Thoracic aorta (tissue), 2 donors: Measurements from ENCODE around the gene SPRED1. TPM values are rescaled to one million over a fixed set of nuclear protein-coding genes. Genes with fewer than 3 reads are reported as not detected.

Source experiments
- ATAC-seq: fragments of 150-250 bp; one replicate; pipeline ENCODE4 v1.8.0; 2017; ENCODE audit warnings: low read depth; ENCODE audit not compliant: insufficient number of reproducible peaks, low FRiP score
- DNase-seq: peaks from one replicate; pipeline ENCODE4 v3.0.0-alpha.2; 2020; ENCODE audit warnings: low spot score
- H3K27ac ChIP-seq, 2 donors: fragments of 200-600 bp; sonication (generic); 1 replicate in 1 of 2; 2 replicates in 1 of 2; pipeline ENCODE4 v1.5.1; 2016; ENCODE audit warnings: mild to moderate bottlenecking in 2 of 2, moderate library complexity in 2 of 2
- H3K27me3 ChIP-seq: fragments of 200-600 bp; sonication (generic); replicated peaks from 2 replicates; pipeline ENCODE4 v1.6.0; 2016; ENCODE audit warnings: mild to moderate bottlenecking; ENCODE audit not compliant: insufficient read depth
- H3K36me3 ChIP-seq: fragments of 200-600 bp; sonication (generic); one replicate; pipeline ENCODE4 v1.5.1; 2016
- H3K4me1 ChIP-seq, 2 donors: fragments of 200-600 bp; sonication (generic); 1 replicate in 1 of 2; 2 replicates in 1 of 2; pipeline versions ENCODE4 v1.5.1 to v1.6.0; 2016; ENCODE audit warnings: low read depth in 2 of 2, mild to moderate bottlenecking in 1 of 2; ENCODE audit not compliant: control insufficient read depth in 1 of 2
- H3K4me3 ChIP-seq: fragments of 200-600 bp; sonication (generic); 2 replicates; pipeline ENCODE4 v1.5.1; 2016; ENCODE audit warnings: mild to moderate bottlenecking
- H3K9me3 ChIP-seq: fragments of 200-600 bp; sonication (generic); 2 replicates; pipeline ENCODE4 v1.5.1; 2016
- total RNA-seq, 2 donors: library from RNA; depleted of rRNA; stranded (reverse); fragments of >200 nt; gene quantifications; one replicate each; pipeline versions ENCODE4 v1.1.0 to v1.2.3, GENCODE V29; 2016
- TF ChIP-seq, protein P1 (sequence below): fragments of 200-600 bp; sonication (generic); IDR thresholded peaks from one replicate; pipeline ENCODE4 v1.5.1; 2019; ENCODE audit warnings: antibody characterized with exemption

The SPRED1 gene
- total RNA-seq, 2 donors from 2014 or later: 24.6 to 49.5 TPM

DNA sequence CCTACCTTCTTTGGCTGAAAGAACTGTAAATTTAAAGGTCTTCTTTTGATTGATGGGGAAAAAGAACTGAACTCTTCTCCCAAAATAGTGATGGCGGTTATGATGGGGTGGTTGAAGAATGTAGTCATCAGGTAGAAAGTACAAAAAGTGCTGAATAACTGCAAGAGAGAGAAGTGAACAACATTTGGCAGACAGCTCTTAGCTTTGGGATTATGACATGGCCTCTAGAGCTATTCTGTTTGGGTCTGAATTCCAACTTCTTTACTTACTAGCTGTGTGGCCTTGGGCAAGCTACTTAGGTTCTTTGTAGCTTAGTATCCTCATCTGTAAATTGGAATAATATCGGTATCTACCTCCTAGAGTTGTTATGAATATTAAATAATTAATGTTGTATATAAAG lies 91.7 kb downstream of the SPRED1 start:
- DNase-seq (no peak), ATAC-seq (no peak)
- Histone ChIP-seq H3K36me3 (no peaks in the 10 kb centered on the region), H3K4me3 (no peak overlapping the region), H3K4me1 (no peaks in the 10 kb centered on the region), H3K27me3 (no peaks in the 10 kb centered on the region), H3K9me3 (no peaks in the 10 kb centered on the region), H3K27ac (no peak overlapping the region)
- TF ChIP-seq, protein P1, sequence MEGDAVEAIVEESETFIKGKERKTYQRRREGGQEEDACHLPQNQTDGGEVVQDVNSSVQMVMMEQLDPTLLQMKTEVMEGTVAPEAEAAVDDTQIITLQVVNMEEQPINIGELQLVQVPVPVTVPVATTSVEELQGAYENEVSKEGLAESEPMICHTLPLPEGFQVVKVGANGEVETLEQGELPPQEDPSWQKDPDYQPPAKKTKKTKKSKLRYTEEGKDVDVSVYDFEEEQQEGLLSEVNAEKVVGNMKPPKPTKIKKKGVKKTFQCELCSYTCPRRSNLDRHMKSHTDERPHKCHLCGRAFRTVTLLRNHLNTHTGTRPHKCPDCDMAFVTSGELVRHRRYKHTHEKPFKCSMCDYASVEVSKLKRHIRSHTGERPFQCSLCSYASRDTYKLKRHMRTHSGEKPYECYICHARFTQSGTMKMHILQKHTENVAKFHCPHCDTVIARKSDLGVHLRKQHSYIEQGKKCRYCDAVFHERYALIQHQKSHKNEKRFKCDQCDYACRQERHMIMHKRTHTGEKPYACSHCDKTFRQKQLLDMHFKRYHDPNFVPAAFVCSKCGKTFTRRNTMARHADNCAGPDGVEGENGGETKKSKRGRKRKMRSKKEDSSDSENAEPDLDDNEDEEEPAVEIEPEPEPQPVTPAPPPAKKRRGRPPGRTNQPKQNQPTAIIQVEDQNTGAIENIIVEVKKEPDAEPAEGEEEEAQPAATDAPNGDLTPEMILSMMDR: no peak

DNA sequence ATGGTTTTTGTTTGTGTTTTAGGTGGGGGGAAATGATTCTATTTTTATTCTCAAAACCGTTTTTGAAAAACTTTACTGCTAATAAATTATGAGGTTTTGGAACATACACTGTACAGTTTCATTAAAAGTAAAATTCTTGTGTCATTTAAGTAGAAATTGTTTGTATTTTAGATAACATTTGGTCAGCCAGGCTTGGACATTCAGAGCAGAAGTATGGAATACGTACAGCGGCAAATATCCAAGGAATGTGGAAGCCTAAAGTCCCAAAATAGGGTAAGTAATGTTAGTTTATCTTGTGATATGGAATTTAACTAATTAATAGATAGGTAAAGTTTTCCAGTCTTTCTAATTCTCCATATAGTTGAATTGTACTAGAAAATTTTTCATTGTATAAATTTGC lies 96.6 kb downstream of the SPRED1 start:
- Histone ChIP-seq H3K27me3 (no peaks in the 10 kb centered on the region), H3K4me1 (no peaks in the 10 kb centered on the region), H3K4me3 (no peak overlapping the region), H3K9me3 (no peaks in the 10 kb centered on the region), H3K27ac (no peak overlapping the region), H3K36me3 (peaks cover 17% of the 10 kb centered on the region)
- ATAC-seq (no peak), DNase-seq (no peak)
- TF ChIP-seq, protein P1: no peak

DNA sequence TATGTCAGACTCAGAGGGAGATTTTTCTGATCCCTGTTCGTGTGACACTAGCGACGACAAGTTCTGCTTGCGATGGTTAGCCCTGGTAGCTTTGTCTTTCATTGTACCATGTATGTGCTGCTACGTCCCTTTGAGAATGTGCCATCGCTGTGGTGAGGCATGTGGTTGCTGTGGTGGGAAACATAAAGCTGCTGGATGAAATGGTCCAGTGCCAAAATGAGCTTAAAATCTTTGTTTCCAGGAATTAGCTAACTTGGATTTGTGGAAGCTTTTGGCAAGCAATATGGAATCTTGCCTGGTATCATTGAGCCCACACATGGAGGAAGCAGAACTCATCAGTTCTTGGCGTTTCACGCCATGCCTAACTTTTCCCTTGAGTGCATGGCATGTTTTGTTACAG lies 98.8 kb downstream of the SPRED1 start:
- H3K27ac ChIP-seq: no peak overlapping the region
- H3K9me3 ChIP-seq: no peaks in the 10 kb centered on the region
- H3K4me1 ChIP-seq: no peaks in the 10 kb centered on the region
- TF ChIP-seq, protein P1: no peak
- H3K27me3 ChIP-seq: no peaks in the 10 kb centered on the region
- DNase-seq (no peak), ATAC-seq (no peak)
- H3K36me3 ChIP-seq: peaks cover 17% of the 10 kb centered on the region
- H3K4me3 ChIP-seq: no peak overlapping the region

DNA sequence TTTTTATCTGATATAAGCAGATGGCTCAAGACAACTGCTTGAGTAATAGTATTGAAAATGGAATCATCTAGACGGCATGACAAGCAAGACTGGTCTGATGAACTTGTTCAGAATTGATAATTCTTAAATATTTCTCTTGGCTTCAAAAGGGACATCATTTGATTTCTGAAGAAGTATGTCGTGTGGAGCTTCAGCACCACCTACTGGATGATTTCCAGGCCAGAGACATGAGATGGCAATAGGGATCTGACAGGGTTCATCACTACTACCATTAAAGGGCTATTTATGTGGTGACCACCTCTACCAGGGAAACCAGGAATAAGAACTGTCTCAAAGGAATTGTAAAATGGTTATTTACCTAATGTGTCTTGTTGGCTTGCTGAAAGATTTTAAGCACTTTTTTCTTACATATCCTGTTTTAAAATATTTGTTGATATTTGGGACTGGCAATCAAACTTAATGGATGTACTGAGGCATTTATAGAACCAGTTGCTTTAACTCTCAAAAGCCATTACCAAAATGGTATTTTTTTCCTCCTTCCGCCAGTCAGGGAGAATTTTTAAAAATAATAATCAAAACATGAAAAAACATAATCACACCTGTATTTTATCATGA lies 101.8 kb downstream of the SPRED1 start:
- Histone ChIP-seq H3K27ac (no peak overlapping the region), H3K4me3 (no peak overlapping the region)
- DNase-seq: no peak

DNA sequence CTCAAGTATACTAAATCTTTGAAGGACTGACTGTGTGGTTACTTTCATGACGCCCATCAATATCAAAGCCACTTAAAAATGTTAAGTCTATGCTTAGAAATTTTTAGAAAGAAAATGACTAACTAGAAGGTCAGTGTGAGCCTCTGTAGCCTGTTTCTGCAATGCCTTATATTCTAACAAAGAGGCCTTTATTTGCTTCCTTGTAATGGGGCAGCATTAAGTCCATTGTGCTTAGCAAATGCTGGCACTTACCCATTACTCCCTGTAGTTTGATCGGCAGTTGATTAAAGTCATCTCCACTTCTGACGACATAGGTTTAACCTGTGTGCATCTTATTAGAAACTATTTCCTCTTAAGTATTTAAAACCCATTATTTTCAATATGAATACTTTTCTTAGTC lies 109.7 kb downstream of the SPRED1 start:
- Histone ChIP-seq H3K4me3 (no peak overlapping the region), H3K27ac (no peak overlapping the region), H3K4me1 (no peaks in the 10 kb centered on the region), H3K36me3 (no peaks in the 10 kb centered on the region), H3K9me3 (no peaks in the 10 kb centered on the region), H3K27me3 (no peaks in the 10 kb centered on the region)
- TF ChIP-seq, protein P1: no peak
- ATAC-seq (no peak), DNase-seq (no peak)

More for the DNA sequence above, 101.8 kb downstream of the SPRED1 start:
- H3K9me3 ChIP-seq: no peaks in the 10 kb centered on the region
- no peak for ATAC-seq
- TF ChIP-seq, protein P1: peak; percentile 52
- H3K36me3 ChIP-seq: peaks cover 17% of the 10 kb centered on the region
- H3K4me1 ChIP-seq: no peaks in the 10 kb centered on the region
- no peaks in the 10 kb centered on the region for H3K27me3 ChIP-seq
